HEK293 (cell line): ENCODE data around the gene VSTM2A.
A peak's percentile ranks its signal among the peaks of the same experiment; 100 is the strongest.

Source experiments
- SCRT2 ChIP-seq: fragments of 450-650 bp; formaldehyde crosslinking; IDR thresholded peaks from 2 replicates; pipeline ENCODE4 v1.5.1; 2016; ENCODE audit warnings: missing biosample characterization, missing genetic modification characterization
- ZBTB10 ChIP-seq: fragments of 450-650 bp; formaldehyde crosslinking; IDR thresholded peaks from 2 replicates; pipeline ENCODE4 v1.5.1; 2016; ENCODE audit warnings: missing biosample characterization, missing genetic modification characterization
- ZNF670 ChIP-seq: fragments of 450-650 bp; formaldehyde crosslinking; IDR thresholded peaks from 2 replicates; pipeline ENCODE4 v1.5.1; 2016; ENCODE audit warnings: missing biosample characterization, missing genetic modification characterization, low read depth
- ZSCAN5A ChIP-seq: fragments of 450-650 bp; formaldehyde crosslinking; IDR thresholded peaks from 2 replicates; pipeline ENCODE4 v1.5.1; 2016; ENCODE audit warnings: missing biosample characterization, missing genetic modification characterization
- TF ChIP-seq, protein P1 (sequence below): fragments of 450-650 bp; formaldehyde crosslinking; IDR thresholded peaks from 2 replicates; pipeline ENCODE4 v1.5.1; 2016; ENCODE audit warnings: missing biosample characterization, missing genetic modification characterization

- TF ChIP-seq, protein P1, sequence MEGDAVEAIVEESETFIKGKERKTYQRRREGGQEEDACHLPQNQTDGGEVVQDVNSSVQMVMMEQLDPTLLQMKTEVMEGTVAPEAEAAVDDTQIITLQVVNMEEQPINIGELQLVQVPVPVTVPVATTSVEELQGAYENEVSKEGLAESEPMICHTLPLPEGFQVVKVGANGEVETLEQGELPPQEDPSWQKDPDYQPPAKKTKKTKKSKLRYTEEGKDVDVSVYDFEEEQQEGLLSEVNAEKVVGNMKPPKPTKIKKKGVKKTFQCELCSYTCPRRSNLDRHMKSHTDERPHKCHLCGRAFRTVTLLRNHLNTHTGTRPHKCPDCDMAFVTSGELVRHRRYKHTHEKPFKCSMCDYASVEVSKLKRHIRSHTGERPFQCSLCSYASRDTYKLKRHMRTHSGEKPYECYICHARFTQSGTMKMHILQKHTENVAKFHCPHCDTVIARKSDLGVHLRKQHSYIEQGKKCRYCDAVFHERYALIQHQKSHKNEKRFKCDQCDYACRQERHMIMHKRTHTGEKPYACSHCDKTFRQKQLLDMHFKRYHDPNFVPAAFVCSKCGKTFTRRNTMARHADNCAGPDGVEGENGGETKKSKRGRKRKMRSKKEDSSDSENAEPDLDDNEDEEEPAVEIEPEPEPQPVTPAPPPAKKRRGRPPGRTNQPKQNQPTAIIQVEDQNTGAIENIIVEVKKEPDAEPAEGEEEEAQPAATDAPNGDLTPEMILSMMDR (tag by site-specific recombination), result peak; percentile 63
- TF ChIP-seq SCRT2 (tag by site-specific recombination) (no peak), ZSCAN5A (tag by site-specific recombination) (no peak), ZNF670 (tag by site-specific recombination) (no peak), ZBTB10 (0 out of 2 replicates have a peak, but pooled peaks have one; percentile 18)
Measured at GRCh38 chr7:54546081-54546985, 4.2 kb downstream of the VSTM2A start.
